ENCODE measurements around the gene SARDH.

The SARDH gene

DNA sequence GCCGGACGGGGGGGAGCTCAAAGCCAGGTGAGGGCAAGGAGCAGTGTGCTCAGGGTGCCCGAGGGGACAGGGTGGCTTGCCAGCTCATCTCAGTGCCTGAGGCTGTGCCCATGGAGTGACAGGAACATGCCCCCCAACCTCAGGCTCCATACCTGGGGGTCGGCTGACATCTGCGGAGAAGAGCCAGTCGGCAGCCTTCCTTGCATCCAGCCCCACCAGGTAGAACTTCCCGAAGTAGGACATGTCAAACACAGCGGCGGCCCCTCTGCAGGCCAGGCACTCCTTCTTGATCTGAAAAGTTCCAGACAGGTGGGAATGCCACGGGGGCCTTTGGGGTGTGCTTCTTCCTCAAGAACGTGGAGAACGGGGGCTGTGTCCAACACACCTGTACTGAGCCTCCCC is 42.1 kb downstream of the SARDH start:
- no peak overlapping the region for H3K14ac ChIP-seq (ENCODE audit: low read length)
- no peak overlapping the region for H3K23ac ChIP-seq (ENCODE audit: low read length)
- H3K4ac ChIP-seq (ENCODE audit: low read depth, low read length): no peak overlapping the region
- H4K8ac ChIP-seq (ENCODE audit: low read depth, low read length): no peak overlapping the region
- peaks cover 12 to 16% of the 10 kb centered on the region in 2 experiments for H3K4me1 ChIP-seq (ENCODE audit: control insufficient read depth in 1 of 2, insufficient read depth in 2 of 2, low read length in 2 of 2)
- no peak overlapping the region for H2BK5ac ChIP-seq (ENCODE audit: low read depth, low read length, poor library complexity)
- H4K12ac ChIP-seq (ENCODE audit: low read depth, low read length): no peak overlapping the region
- WGBS (ENCODE audit: extremely low coverage, insufficient coverage, insufficient read length): no CpG with 5 or more reads among the region's 12 CpGs
- peaks cover 11% of the 10 kb centered on the region for H3K79me1 ChIP-seq (ENCODE audit: low read length)
- H3K9me3 ChIP-seq (ENCODE audit: insufficient read depth, low read depth, low read length): no peaks in the 10 kb centered on the region
- H2AFZ ChIP-seq (ENCODE audit: insufficient read depth, low read length, poor library complexity): no peak overlapping the region
- no peak overlapping the region for H4K91ac ChIP-seq (ENCODE audit: low read depth, low read length)
- H3K79me2 ChIP-seq (ENCODE audit: control insufficient read depth, insufficient read depth, low read length, poor library complexity): no peaks in the 10 kb centered on the region
- H3K36me3 ChIP-seq (ENCODE audit: control insufficient read depth in 1 of 2, insufficient read depth in 2 of 2, low read length in 2 of 2): no peaks in the 10 kb centered on the region
- no peak overlapping the region for H2AK5ac ChIP-seq (ENCODE audit: low read length)
- no peak overlapping the region for H3K9ac ChIP-seq (ENCODE audit: low read length)
- no peak overlapping the region for H2BK12ac ChIP-seq (ENCODE audit: low read length)
- no peak overlapping the region for H3K27ac ChIP-seq (ENCODE audit: low read depth, low read length)
- no peak for DNase-seq
- no peak overlapping the region for H2BK120ac ChIP-seq (ENCODE audit: insufficient read depth, low read length, poor library complexity)
- H3K4me3 ChIP-seq (ENCODE audit: low read depth, low read length): no peak overlapping the region
- no peaks in the 10 kb centered on the region for H3K27me3 ChIP-seq (ENCODE audit: insufficient read depth, low read length)
- H3K18ac ChIP-seq (ENCODE audit: low read length): no peak overlapping the region
- H3K4me2 ChIP-seq (ENCODE audit: low read length): no peak overlapping the region

DNA sequence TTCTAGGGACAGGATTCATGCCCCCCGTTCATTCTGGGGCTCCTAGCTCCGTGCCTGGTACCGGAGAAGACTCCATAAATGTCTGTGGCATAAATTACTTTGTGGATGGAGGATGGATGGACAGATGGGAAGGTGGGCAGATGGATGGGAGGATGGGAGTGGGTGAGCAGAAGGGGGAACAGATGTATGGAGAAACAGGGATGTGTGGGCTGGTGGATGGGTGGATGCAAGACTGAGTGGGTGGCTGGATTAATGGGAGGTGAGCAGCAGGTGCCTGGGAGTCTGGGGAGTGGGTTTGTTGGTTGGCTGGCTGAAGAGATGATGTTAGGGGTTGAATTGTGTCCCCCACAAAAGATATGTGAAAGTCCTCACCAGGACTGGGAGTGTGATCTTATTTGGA is 43.5 kb downstream of the SARDH start:
- H3K79me2 ChIP-seq (ENCODE audit: control insufficient read depth, insufficient read depth, low read length, poor library complexity): no peaks in the 10 kb centered on the region
- no peak overlapping the region for H2AFZ ChIP-seq (ENCODE audit: insufficient read depth, low read length, poor library complexity)
- H3K27me3 ChIP-seq (ENCODE audit: insufficient read depth, low read length): no peaks in the 10 kb centered on the region
- H2BK5ac ChIP-seq (ENCODE audit: low read depth, low read length, poor library complexity): no peak overlapping the region
- no CpG with 5 or more reads among the region's 3 CpGs for WGBS (ENCODE audit: extremely low coverage, insufficient coverage, insufficient read length)
- no peak overlapping the region for H2BK120ac ChIP-seq (ENCODE audit: insufficient read depth, low read length, poor library complexity)
- H3K4me3 ChIP-seq (ENCODE audit: low read depth, low read length): no peak overlapping the region
- H2BK12ac ChIP-seq (ENCODE audit: low read length): no peak overlapping the region
- no peak overlapping the region for H3K23ac ChIP-seq (ENCODE audit: low read length)
- peaks cover 21% of the 10 kb centered on the region for H3K79me1 ChIP-seq (ENCODE audit: low read length)
- no peak overlapping the region for H4K91ac ChIP-seq (ENCODE audit: low read depth, low read length)
- H3K4ac ChIP-seq (ENCODE audit: low read depth, low read length): no peak overlapping the region
- H3K27ac ChIP-seq (ENCODE audit: low read depth, low read length): no peak overlapping the region
- H3K4me2 ChIP-seq (ENCODE audit: low read length): no peak overlapping the region
- H3K4me1 ChIP-seq (ENCODE audit: control insufficient read depth in 1 of 2, insufficient read depth in 2 of 2, low read length in 2 of 2): peaks cover 24 to 29% of the 10 kb centered on the region in 2 experiments
- DNase-seq: no peak
- H3K9ac ChIP-seq (ENCODE audit: low read length): no peak overlapping the region
- H4K8ac ChIP-seq (ENCODE audit: low read depth, low read length): no peak overlapping the region
- H3K14ac ChIP-seq (ENCODE audit: low read length): no peak overlapping the region
- H3K36me3 ChIP-seq (ENCODE audit: control insufficient read depth in 1 of 2, insufficient read depth in 2 of 2, low read length in 2 of 2): no peaks in the 10 kb centered on the region
- no peaks in the 10 kb centered on the region for H3K9me3 ChIP-seq (ENCODE audit: insufficient read depth, low read depth, low read length)
- H4K12ac ChIP-seq (ENCODE audit: low read depth, low read length): no peak overlapping the region
- H3K18ac ChIP-seq (ENCODE audit: low read length): no peak overlapping the region
- no peak overlapping the region for H2AK5ac ChIP-seq (ENCODE audit: low read length)

DNA sequence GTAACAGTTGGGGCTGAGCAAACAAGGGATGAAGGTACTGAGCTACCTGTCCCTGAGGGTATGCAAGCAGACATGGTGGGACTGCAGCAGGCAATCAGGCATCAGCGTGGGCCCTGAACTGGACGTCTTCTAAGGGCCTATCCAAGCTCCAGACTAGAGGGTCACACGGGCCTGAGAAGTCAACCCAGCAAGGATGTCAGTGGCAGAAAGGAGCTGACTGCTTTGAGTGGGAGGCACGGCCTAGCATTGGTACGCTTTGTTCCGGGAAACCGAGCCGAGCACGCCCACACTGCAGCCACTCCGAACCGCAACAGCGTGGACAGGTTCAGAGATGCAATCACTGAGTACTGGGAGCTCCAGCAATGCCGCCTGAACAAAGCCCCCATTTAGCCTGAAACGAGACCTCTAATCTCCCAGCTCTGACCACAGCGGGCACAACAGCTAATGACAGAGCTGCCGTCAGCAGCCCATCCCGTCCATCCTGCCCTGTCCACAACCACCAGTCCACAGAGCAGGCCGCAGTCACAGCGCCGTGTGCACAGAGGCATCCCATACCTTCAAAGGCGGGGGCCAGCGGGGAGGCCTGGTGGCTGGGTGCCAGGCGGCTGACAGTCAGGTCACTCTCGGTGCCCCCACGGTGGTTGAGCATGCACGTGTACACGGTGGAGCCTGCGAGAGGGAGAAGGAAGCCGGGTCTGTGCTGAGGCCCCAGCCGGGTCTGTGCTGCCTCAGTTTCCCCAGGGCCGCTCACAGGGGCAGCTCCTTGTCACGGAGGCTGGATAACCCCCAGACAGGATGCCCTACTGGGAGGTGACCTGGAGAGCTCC is 44.2 kb downstream of the SARDH start:
- H2AK5ac ChIP-seq (ENCODE audit: low read length): peak overlapping the region; percentile 27
- no peaks in the 10 kb centered on the region for H3K36me3 ChIP-seq (ENCODE audit: control insufficient read depth in 1 of 2, insufficient read depth in 2 of 2, low read length in 2 of 2)
- H3K27me3 ChIP-seq (ENCODE audit: insufficient read depth, low read length): no peaks in the 10 kb centered on the region
- H2BK120ac ChIP-seq (ENCODE audit: insufficient read depth, low read length, poor library complexity): no peak overlapping the region
- H4K12ac ChIP-seq (ENCODE audit: low read depth, low read length): no peak overlapping the region
- no peak overlapping the region for H2BK12ac ChIP-seq (ENCODE audit: low read length)
- no peak overlapping the region for H3K27ac ChIP-seq (ENCODE audit: low read depth, low read length)
- no peak overlapping the region for H4K8ac ChIP-seq (ENCODE audit: low read depth, low read length)
- no peak overlapping the region for H4K91ac ChIP-seq (ENCODE audit: low read depth, low read length)
- no peak overlapping the region for H3K4me3 ChIP-seq (ENCODE audit: low read depth, low read length)
- H3K14ac ChIP-seq (ENCODE audit: low read length): no peak overlapping the region
- no CpG with 5 or more reads among the region's 32 CpGs for WGBS (ENCODE audit: extremely low coverage, insufficient coverage, insufficient read length)
- no peak overlapping the region for H3K4me2 ChIP-seq (ENCODE audit: low read length)
- H3K79me2 ChIP-seq (ENCODE audit: control insufficient read depth, insufficient read depth, low read length, poor library complexity): no peaks in the 10 kb centered on the region
- no peak overlapping the region for H3K4ac ChIP-seq (ENCODE audit: low read depth, low read length)
- H3K9me3 ChIP-seq (ENCODE audit: insufficient read depth, low read depth, low read length): no peaks in the 10 kb centered on the region
- no peak overlapping the region for H2AFZ ChIP-seq (ENCODE audit: insufficient read depth, low read length, poor library complexity)
- DNase-seq: no peak
- peaks cover 31 to 36% of the 10 kb centered on the region in 2 experiments for H3K4me1 ChIP-seq (ENCODE audit: control insufficient read depth in 1 of 2, insufficient read depth in 2 of 2, low read length in 2 of 2)
- H3K79me1 ChIP-seq (ENCODE audit: low read length): peaks cover 27% of the 10 kb centered on the region
- H3K18ac ChIP-seq (ENCODE audit: low read length): no peak overlapping the region
- H3K9ac ChIP-seq (ENCODE audit: low read length): no peak overlapping the region
- no peak overlapping the region for H2BK5ac ChIP-seq (ENCODE audit: low read depth, low read length, poor library complexity)
- H3K23ac ChIP-seq (ENCODE audit: low read length): no peak overlapping the region

DNA sequence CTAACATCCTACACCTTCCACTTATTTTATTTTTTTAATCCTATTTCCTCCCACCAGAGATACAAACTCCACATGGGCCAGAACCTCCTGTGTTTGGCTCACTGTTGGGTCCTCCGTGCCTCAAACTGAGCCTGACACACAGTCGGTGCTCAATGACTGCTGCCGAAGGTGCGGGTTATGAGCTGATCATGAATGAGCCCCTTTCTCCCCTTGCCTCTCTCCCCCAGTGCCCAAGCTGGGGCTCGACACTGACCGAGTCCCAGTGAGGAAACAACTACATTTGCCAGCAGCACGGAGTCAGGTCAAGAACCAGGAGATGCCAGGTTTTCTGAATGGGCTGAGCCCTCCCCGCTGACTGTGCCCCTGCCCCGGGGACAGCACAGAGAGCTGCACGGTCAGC is 45.0 kb downstream of the SARDH start:
- Histone ChIP-seq H4K8ac (ENCODE audit: low read depth, low read length) (no peak overlapping the region), H3K18ac (ENCODE audit: low read length) (no peak overlapping the region), H3K79me2 (ENCODE audit: control insufficient read depth, insufficient read depth, low read length, poor library complexity) (no peaks in the 10 kb centered on the region), H4K12ac (ENCODE audit: low read depth, low read length) (no peak overlapping the region), H2AK5ac (ENCODE audit: low read length) (no peak overlapping the region), H3K9me3 (ENCODE audit: insufficient read depth, low read depth, low read length) (peaks cover 2% of the 10 kb centered on the region), H2BK5ac (ENCODE audit: low read depth, low read length, poor library complexity) (no peak overlapping the region), H3K14ac (ENCODE audit: low read length) (no peak overlapping the region), H3K27me3 (ENCODE audit: insufficient read depth, low read length) (no peaks in the 10 kb centered on the region), H3K4me3 (ENCODE audit: low read depth, low read length) (no peak overlapping the region), H3K36me3 (ENCODE audit: control insufficient read depth in 1 of 2, insufficient read depth in 2 of 2, low read length in 2 of 2) (no peaks in the 10 kb centered on the region), H3K4me2 (ENCODE audit: low read length) (no peak overlapping the region), H3K4ac (ENCODE audit: low read depth, low read length) (no peak overlapping the region), H3K79me1 (ENCODE audit: low read length) (peaks cover 29% of the 10 kb centered on the region), H3K23ac (ENCODE audit: low read length) (no peak overlapping the region), H2BK12ac (ENCODE audit: low read length) (peak overlapping the region; percentile 2), H3K4me1 (ENCODE audit: control insufficient read depth in 1 of 2, insufficient read depth in 2 of 2, low read length in 2 of 2) (peaks cover 33 to 39% of the 10 kb centered on the region in 2 experiments), H2BK120ac (ENCODE audit: insufficient read depth, low read length, poor library complexity) (no peak overlapping the region), H3K9ac (ENCODE audit: low read length) (no peak overlapping the region), H3K27ac (ENCODE audit: low read depth, low read length) (no peak overlapping the region), H2AFZ (ENCODE audit: insufficient read depth, low read length, poor library complexity) (no peak overlapping the region), H4K91ac (ENCODE audit: low read depth, low read length) (no peak overlapping the region)
- WGBS (ENCODE audit: extremely low coverage, insufficient coverage, insufficient read length): no CpG with 5 or more reads among the region's 10 CpGs
- no peak for DNase-seq
